MCF 10A (cell line): ENCODE results near the gene NAPEPLD. TPM values are rescaled to one million over a fixed set of nuclear protein-coding genes. Genes with fewer than 3 reads are reported as not detected.
"Not testable (repeated sequence)": the region's sequence is repeated elsewhere in the genome, so short reads cannot be mapped to it uniquely, and the experiment has no call there.

Source experiments
- BruUV-seq: library from RNA; stranded (reverse); fragments of 400-500 nt; replicated peaks from 2 replicates; lab custom pipeline; 2021; lab: Mats Ljungman, UMichigan
- CTCF ChIA-PET: fragments of 300-600 bp; sonication (Branson Sonifier 250); formaldehyde crosslinking; extraction: SDS; loops from one replicate; lab custom pipeline; 2021; ENCODE audit warnings: antibody characterized with exemption, inconsistent platforms; lab: Yijun Ruan, JAX
- POLR2A ChIA-PET: fragments of 300-600, 350-650 bp; sonication (Branson Sonifier 250); formaldehyde crosslinking; extraction: SDS; loops from one replicate; lab custom pipeline; 2020; ENCODE audit warnings: antibody characterized with exemption, inconsistent platforms; lab: Yijun Ruan, JAX
- DNase-seq: peaks from one replicate; pipeline ENCODE4 v3.0.0-alpha.2; 2018; ENCODE audit not compliant: unreplicated experiment
- H3K27ac Mint-ChIP-seq: one replicate; pipeline ENCODE4 v1.8.0; 2022; ENCODE audit warnings: mild to moderate bottlenecking, low read depth, mixed read lengths; ENCODE audit not compliant: unreplicated experiment
- H3K27me3 Mint-ChIP-seq: one replicate; pipeline ENCODE4 v1.8.0; 2022; ENCODE audit warnings: mixed read lengths; ENCODE audit not compliant: insufficient read depth, unreplicated experiment
- H3K36me3 Mint-ChIP-seq: one replicate; pipeline ENCODE4 v1.8.0; 2022; ENCODE audit warnings: mild to moderate bottlenecking, moderate library complexity, mixed read lengths; ENCODE audit not compliant: insufficient read depth, unreplicated experiment
- H3K4me1 Mint-ChIP-seq: one replicate; pipeline ENCODE4 v1.8.0; 2022; ENCODE audit warnings: mixed read lengths; ENCODE audit not compliant: insufficient read depth, unreplicated experiment
- H3K4me3 Mint-ChIP-seq: one replicate; pipeline ENCODE4 v1.8.0; 2022; ENCODE audit warnings: mild to moderate bottlenecking, moderate library complexity, mixed read lengths; ENCODE audit not compliant: unreplicated experiment
- H3K9me3 Mint-ChIP-seq: one replicate; pipeline ENCODE4 v1.8.0; 2022; ENCODE audit warnings: mixed read lengths; ENCODE audit not compliant: unreplicated experiment
- CTCF ChIP-seq: fragments of 200-600 bp; IDR thresholded peaks from one replicate; pipeline ENCODE4 v1.8.0; 2022; ENCODE audit warnings: antibody characterized with exemption, mild to moderate bottlenecking; ENCODE audit not compliant: unreplicated experiment
- intact Hi-C: fragments of 100-400 bp; cut with micrococcal nuclease; formaldehyde crosslinking; loops from 2 replicates; pipeline ENCODE4 v1.14.1; 2022
- total RNA-seq: library from RNA; stranded (reverse); gene quantifications from 2 replicates; pipeline ENCODE4 v1.2.3, GENCODE V29; 2022

The NAPEPLD gene
- total RNA-seq, 1 experiment from 2014 or later: 6.1 TPM

GRCh38 chr7:103058122-103058521 is 90.8 kb downstream of the NAPEPLD start:
- no peaks in the 10 kb centered on the region for H3K9me3 Mint-ChIP-seq
- POLR2A ChIA-PET: interaction anchor here (2.4 kb wide), 1 partner anchor 18 kb away, joined by 9 read pairs; the partner anchor contains the start of gene ARMC10
- intact Hi-C loops: no loop called here

GRCh38 chr7:103056006-103056405 is 92.9 kb downstream of the NAPEPLD start:
- H3K4me3 Mint-ChIP-seq, H3K27me3 Mint-ChIP-seq, BruUV-seq, H3K27ac Mint-ChIP-seq, CTCF ChIA-PET, H3K4me1 Mint-ChIP-seq, POLR2A ChIA-PET, intact Hi-C loops, DNase-seq, H3K9me3 Mint-ChIP-seq: not testable (repeated sequence)
- H3K36me3 Mint-ChIP-seq: peaks cover 14% of the 10 kb centered on the region

More at GRCh38 chr7:103058122-103058521, 90.8 kb downstream of the NAPEPLD start:
- Mint-ChIP-seq H3K4me3 (no peak overlapping the region), H3K4me1 (no peaks in the 10 kb centered on the region), H3K36me3 (peaks cover 14% of the 10 kb centered on the region), H3K27ac (no peak overlapping the region), H3K27me3 (no peaks in the 10 kb centered on the region)
- no peak for DNase-seq
- no TSS peak for BruUV-seq
- CTCF ChIA-PET: interaction anchor here (0.9 to 6.4 kb wide), 2 partner anchors 14 to 300 kb away, joined by 4 to 65 read pairs; partner anchors contain the start of genes ARMC10 and FBXL13
- TF ChIP-seq CTCF: no peak

- intact Hi-C loops: no loop called here
- no peak for DNase-seq
- Mint-ChIP-seq H3K27ac (no peak overlapping the region), H3K36me3 (peaks cover 14% of the 10 kb centered on the region), H3K4me1 (no peaks in the 10 kb centered on the region), H3K9me3 (peaks cover 9% of the 10 kb centered on the region), H3K4me3 (no peak overlapping the region), H3K27me3 (no peaks in the 10 kb centered on the region)
- ChIA-PET CTCF (interaction anchor here (2.6 to 3.3 kb wide), 2 partner anchors 8 to 11 kb away, joined by 6 to 19 read pairs; no protein-coding TSS in a partner anchor), POLR2A (no interaction called here)
- no TSS peak for BruUV-seq
- no peak for TF ChIP-seq CTCF
Measured at GRCh38 chr7:103051519-103051918, 97.4 kb downstream of the NAPEPLD start.

Other genes with a start within 250 kb of the NAPEPLD start
- 0.21 and 0.83 TPM in 2 replicates for gene LRRC17, start 236.1 kb downstream of the NAPEPLD start, total RNA-seq
- 0.35 and 0.74 TPM in 2 replicates for gene FBXL13, start 74.3 kb downstream of the NAPEPLD start, total RNA-seq
- gene ARMC10, start 74.0 kb downstream of the NAPEPLD start, total RNA-seq: 43.4 and 52.0 TPM in 2 replicates
- 64.9 and 73.9 TPM in 2 replicates for gene PMPCB, start 148.3 kb upstream of the NAPEPLD start, total RNA-seq
- gene DNAJC2, start 195.7 kb upstream of the NAPEPLD start, total RNA-seq: 37.1 and 58.2 TPM in 2 replicates
- gene PSMC2, start 198.5 kb upstream of the NAPEPLD start, total RNA-seq: 98.3 and 98.8 TPM in 2 replicates